GM18868 (cell line): Measurements from ENCODE around the gene PHB1.
"Not testable (repeated sequence)": the region's sequence is repeated elsewhere in the genome, so short reads cannot be mapped to it uniquely, and the experiment has no call there.

ENCODE experiments used
- ATAC-seq: cut with Tn5 transposase; IDR thresholded peaks from one replicate; pipeline ENCODE4 v1.9.1; 2021; ENCODE audit warnings: mild to moderate bottlenecking, moderate library complexity; ENCODE audit not compliant: unreplicated experiment

The PHB1 gene

GRCh38 chr17:49381793-49382192 lies 32.9 kb downstream of the PHB1 start:
- no peak for ATAC-seq

DNA sequence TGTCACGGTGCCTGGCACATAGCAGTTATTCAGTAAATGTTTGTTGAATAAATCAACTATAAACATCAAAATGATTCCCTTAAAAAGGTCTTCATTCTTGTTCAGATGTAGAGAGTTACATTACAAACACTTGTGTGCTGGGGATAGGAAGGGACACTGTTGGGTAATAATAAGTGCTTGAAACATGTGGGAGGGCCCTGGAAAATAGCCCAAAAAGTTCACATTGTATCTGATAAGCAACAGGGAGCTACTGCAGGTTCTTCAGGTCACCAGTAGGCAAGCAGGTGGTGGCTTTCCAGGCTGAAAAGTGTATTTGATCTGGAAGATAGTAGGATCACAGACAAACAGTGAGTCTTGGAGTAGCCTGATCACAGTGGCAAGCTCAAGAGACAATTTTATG lies 33.6 kb downstream of the PHB1 start:
- no peak for ATAC-seq

DNA sequence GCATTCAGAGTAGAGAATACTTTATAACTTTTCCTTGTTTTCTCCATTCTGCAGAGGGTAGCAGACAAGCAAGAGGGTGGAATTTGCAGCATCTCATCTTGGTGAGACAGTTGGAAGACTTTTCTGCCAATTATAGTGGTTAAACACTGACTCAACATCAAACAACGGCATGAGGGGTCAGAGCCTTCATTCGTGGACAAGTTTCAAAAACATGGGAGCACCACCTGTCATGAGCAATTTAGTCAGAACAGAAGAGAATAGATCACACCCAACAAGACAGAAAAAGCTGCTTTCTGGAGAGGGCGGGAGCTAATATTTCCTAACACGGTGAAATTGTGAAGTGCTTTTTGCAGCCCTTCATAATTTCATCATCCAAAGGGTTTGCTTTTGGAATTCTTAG lies 34.8 kb downstream of the PHB1 start:
- no peak for ATAC-seq

- no peak for ATAC-seq
Observed at GRCh38 chr17:49378311-49378710, 36.4 kb downstream of the PHB1 start.

- no peak for ATAC-seq
Observed at GRCh38 chr17:49375544-49375943, 39.1 kb downstream of the PHB1 start.

GRCh38 chr17:49373115-49373514 lies 41.6 kb downstream of the PHB1 start:
- ATAC-seq = no peak

DNA sequence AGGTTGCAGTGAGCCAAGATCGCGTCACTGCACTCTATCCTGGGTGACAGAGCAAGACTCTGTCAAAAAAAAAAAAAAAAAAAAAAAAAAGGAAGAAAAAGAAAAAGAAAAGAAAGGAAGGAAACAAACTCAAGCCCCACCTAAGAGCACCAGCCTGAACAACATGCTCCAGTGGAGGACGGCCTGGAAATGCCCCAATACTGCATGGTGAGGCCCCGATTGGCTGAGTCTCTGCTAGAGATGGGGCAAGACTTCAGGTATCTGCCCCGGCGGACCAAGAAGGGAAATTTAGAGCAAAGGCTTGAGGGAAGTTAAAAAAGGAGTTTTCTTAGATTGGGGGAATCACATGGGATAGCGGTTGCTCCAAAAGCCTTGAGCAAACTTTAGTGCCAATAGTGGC lies 42.3 kb downstream of the PHB1 start:
- no peak for ATAC-seq

- no peak for ATAC-seq
Observed at GRCh38 chr17:49370971-49371834, 43.5 kb downstream of the PHB1 start.

GRCh38 chr17:49369760-49370159 lies 44.9 kb downstream of the PHB1 start:
- ATAC-seq = no peak

GRCh38 chr17:49369089-49369488 lies 45.6 kb downstream of the PHB1 start:
- no peak for ATAC-seq

GRCh38 chr17:49365667-49366066 lies 49.0 kb downstream of the PHB1 start:
- no peak for ATAC-seq

DNA sequence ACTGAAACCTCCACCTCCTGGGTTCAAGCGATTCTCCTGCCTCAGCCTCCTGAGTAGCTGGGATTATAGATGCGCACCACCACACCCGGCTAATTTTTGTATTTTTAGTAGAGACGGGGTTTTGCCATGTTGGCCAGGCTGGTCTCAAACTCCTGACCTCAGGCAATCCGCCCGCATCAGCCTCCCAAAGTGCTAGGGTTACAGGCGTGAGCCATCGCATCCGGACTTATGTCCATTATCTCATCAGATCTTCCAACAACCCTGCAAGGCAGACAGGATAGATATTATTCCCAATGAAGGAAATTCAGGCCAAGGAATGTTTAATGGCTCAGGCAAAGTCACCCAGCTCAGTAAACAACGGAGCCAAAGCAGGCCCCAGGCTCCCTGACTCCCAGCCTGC lies 49.6 kb downstream of the PHB1 start:
- ATAC-seq = not testable (repeated sequence)

DNA sequence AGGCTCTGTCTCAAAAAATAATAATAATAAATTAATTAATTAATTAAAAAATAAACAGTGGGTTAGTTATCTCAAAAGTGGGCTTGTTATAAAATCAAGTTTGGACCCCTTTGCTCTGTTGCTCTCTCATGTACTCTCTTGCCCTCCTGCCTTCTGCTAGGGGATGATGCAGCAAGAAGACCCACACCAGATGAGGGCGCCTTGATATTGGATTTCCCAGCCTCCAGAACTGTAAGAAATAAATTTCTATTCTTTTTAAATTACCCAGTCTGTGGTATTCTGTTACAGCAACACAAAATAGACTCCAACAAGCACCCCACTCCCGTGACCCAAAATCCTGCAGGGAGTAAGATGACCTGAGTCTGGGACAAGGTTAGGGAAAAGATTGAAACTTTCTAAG lies 50.6 kb downstream of the PHB1 start:
- ATAC-seq = no peak

DNA sequence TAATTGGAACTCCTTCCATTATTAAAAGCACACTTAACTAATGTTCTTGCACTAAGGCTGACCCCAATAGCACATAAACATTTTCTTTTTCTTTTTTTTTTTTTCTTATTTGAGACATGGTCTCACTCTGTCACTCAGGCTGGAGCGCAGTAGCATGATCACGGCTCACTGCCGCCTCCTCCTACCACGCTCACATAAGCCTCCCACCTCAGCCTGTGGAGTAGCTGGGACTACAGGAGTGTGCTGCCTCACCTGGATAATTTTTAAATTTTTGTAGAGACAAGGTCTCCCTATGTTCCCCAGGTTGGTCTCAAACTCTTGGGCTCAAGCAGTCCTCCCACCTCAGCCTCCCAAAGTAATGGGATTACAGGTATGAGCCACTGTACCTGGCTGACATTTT lies 51.4 kb downstream of the PHB1 start:
- no peak for ATAC-seq

- no peak for ATAC-seq
Observed at GRCh38 chr17:49362723-49363117, 52.0 kb downstream of the PHB1 start.

GRCh38 chr17:49361902-49362722 lies 52.6 kb downstream of the PHB1 start, which contains the start of gene ZNF652:
ZNF652 (minus strand) TSS chr17:49362250; CDS start chr17:49317725, 44,525 bp downstream.
- ATAC-seq = peak; percentile 55

DNA sequence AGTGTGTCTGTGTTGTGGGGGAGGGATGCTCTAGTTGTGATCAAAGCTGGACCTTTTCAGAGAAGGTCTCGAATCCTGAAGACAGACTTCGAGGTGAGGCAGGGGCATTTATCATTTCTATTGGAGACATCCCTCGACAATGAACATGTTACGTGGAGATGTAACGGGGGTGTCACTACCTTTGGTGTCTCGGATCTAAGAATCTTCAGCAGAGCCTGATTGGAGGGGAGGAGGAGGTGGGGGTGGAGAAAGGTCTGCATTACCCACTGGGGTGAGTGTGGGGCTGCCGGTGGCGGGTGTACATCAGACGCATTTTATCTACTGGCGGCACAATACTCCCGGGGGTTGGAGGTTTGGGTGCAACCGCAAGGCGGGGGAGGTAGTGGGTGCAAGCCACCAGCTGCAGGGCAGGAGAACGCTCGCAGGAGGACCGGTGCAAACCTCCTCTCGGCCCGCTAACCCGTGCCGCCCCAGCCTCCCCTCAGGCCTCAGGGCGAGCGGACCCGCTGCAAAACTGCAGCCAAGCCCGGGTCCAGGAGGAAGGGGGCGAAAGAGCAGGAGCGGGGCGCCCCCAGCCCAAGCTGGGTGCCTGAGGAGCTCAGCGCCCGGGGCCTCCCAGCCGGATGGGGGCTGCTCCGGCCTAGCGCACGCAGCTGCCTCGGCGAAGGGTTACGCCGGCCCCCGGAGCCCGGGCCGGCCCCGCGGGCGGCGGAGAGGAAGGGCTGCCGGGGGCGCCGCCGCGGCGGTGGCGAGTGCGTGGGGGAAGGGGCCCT lies 53.4 kb downstream of the PHB1 start:
- ATAC-seq = peak; percentile 30

GRCh38 chr17:49360796-49361128 lies 53.9 kb downstream of the PHB1 start:
- ATAC-seq = peak; percentile 10

- no peak for ATAC-seq
Observed at GRCh38 chr17:49359990-49360795, 54.5 kb downstream of the PHB1 start.

DNA sequence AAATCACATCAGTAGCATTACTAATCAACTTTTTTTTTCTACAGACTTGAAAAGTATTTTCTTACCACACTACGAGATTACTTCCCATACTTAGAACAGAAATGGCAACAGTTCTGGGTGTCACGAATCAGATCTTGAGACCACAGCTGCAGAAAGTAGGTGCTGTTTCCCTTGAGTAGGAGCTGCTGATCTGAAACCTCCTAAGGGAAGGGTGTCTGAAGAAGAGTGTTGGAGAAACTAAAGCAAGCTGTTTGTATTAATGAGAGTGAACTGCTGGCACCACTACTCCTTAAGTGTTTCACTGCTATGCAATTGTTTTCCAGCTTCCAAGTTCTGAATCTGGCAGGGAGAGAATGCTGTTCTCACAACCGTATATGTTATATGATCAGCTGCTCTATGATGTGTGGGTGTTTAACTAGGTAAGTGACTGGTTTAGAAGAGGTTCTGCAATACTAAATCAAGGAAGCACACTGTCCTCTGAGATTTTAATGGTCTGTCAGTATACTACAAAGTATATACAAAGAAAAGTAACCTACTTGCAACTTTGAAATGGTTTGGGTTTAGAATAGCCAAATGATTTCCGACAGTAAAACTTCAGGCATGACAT lies 55.9 kb downstream of the PHB1 start:
- no peak for ATAC-seq
